Measurements from ENCODE around the gene TM4SF20.
"Not testable (repeated sequence)": the region's sequence is repeated elsewhere in the genome, so short reads cannot be mapped to it uniquely, and the experiment has no call there.

TM4SF20 gene

DNA sequence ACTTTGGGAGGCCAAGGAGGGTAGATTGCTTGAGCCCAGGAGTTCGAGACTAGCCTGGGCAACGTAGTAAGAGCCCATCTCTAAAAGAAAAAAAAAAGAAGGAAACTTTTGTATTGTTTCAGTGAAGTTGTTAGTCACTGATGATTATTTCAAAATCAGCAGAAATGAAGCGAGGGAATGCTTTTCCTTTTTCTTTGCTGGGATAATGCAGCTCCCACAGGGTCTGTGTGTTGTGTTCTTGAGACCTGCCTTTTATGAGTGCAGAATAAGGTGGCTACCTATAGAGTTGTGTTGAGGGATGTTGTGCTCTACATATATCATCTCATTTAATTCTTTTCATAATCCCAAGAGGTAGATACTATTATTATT is 11.7 kb downstream of the TM4SF20 start:
- Histone ChIP-seq H3K27me3 (ENCODE audit: control insufficient read depth, insufficient read depth, low read length) (no peaks in the 10 kb centered on the region), H3K4me3 (ENCODE audit: low read length) (no peak overlapping the region), H3K4me1 (ENCODE audit: control insufficient read depth, insufficient read depth, low read length) (no peaks in the 10 kb centered on the region), H3K9me3 (ENCODE audit: control insufficient read depth, insufficient read depth, low read length) (no peaks in the 10 kb centered on the region), H3K36me3 (ENCODE audit: control insufficient read depth, insufficient read depth, low read length) (0 out of 2 replicates have a peak, but pooled peaks cover 2% of the 10 kb centered on the region), H3K27ac (ENCODE audit: low read length) (no peak overlapping the region)
- DNase-seq (ENCODE audit: low read depth, low spot score): no peak
- no CpG with 5 or more reads among the region's 3 CpGs for WGBS (ENCODE audit: insufficient coverage, insufficient read length)

GRCh38 chr2:227366769-227367426 is 12.2 kb downstream of the TM4SF20 start:
- DNase-seq (ENCODE audit: low read depth, low spot score): no peak
- Histone ChIP-seq H3K27me3 (ENCODE audit: control insufficient read depth, insufficient read depth, low read length) (no peaks in the 10 kb centered on the region), H3K36me3 (ENCODE audit: control insufficient read depth, insufficient read depth, low read length) (0 out of 2 replicates have a peak, but pooled peaks cover 2% of the 10 kb centered on the region), H3K4me3 (ENCODE audit: low read length) (no peak overlapping the region), H3K9me3 (ENCODE audit: control insufficient read depth, insufficient read depth, low read length) (no peaks in the 10 kb centered on the region), H3K27ac (ENCODE audit: low read length) (no peak overlapping the region), H3K4me1 (ENCODE audit: control insufficient read depth, insufficient read depth, low read length) (no peaks in the 10 kb centered on the region)
- no CpG with 5 or more reads among the region's 11 CpGs for WGBS (ENCODE audit: insufficient coverage, insufficient read length)

- DNase-seq (ENCODE audit: low read depth, low spot score): no peak
- H3K4me1 ChIP-seq (ENCODE audit: control insufficient read depth, insufficient read depth, low read length): no peaks in the 10 kb centered on the region
- no peaks in the 10 kb centered on the region for H3K27me3 ChIP-seq (ENCODE audit: control insufficient read depth, insufficient read depth, low read length)
- H3K36me3 ChIP-seq (ENCODE audit: control insufficient read depth, insufficient read depth, low read length): 0 out of 2 replicates have a peak, but pooled peaks cover 2% of the 10 kb centered on the region
- no CpG with 5 or more reads among the region's 3 CpGs for WGBS (ENCODE audit: insufficient coverage, insufficient read length)
- H3K9me3 ChIP-seq (ENCODE audit: control insufficient read depth, insufficient read depth, low read length): no peaks in the 10 kb centered on the region
- H3K27ac ChIP-seq (ENCODE audit: low read length): no peak overlapping the region
- H3K4me3 ChIP-seq (ENCODE audit: low read length): no peak overlapping the region
These were observed 13.3 kb downstream of the TM4SF20 start for GRCh38 chr2:227365833-227366232.

GRCh38 chr2:227364585-227365263 is 14.4 kb downstream of the TM4SF20 start:
- H3K27ac ChIP-seq (ENCODE audit: low read length); H3K4me1 ChIP-seq (ENCODE audit: control insufficient read depth, insufficient read depth, low read length); H3K4me3 ChIP-seq (ENCODE audit: low read length); H3K36me3 ChIP-seq (ENCODE audit: control insufficient read depth, insufficient read depth, low read length); H3K9me3 ChIP-seq (ENCODE audit: control insufficient read depth, insufficient read depth, low read length); DNase-seq (ENCODE audit: low read depth, low spot score); H3K27me3 ChIP-seq (ENCODE audit: control insufficient read depth, insufficient read depth, low read length): not testable (repeated sequence)
- WGBS (ENCODE audit: insufficient coverage, insufficient read length): no CpG with 5 or more reads among the region's 11 CpGs

DNA sequence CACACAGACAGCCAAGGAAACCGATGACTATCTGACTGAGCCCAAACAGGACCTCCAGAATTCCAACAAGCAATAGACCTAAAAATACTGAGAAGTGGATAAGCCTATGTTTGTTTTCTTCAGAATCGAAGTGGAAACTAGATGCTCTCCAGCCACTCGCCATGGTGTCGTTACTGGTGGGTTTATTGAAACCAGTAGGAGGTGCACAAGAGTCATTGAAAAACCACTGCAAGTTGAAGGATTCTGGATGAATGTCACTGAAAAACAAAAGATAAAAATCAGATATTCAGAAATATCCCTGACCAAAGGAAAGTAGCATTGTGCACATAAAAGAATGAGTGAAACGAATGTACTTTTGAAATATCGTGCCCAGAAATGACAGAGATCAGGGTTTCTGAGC is 15.3 kb downstream of the TM4SF20 start:
- Histone ChIP-seq H3K27ac (ENCODE audit: low read length) (no peak overlapping the region), H3K9me3 (ENCODE audit: control insufficient read depth, insufficient read depth, low read length) (no peaks in the 10 kb centered on the region), H3K36me3 (ENCODE audit: control insufficient read depth, insufficient read depth, low read length) (0 out of 2 replicates have a peak, but pooled peaks cover 2% of the 10 kb centered on the region), H3K27me3 (ENCODE audit: control insufficient read depth, insufficient read depth, low read length) (no peaks in the 10 kb centered on the region), H3K4me3 (ENCODE audit: low read length) (no peak overlapping the region), H3K4me1 (ENCODE audit: control insufficient read depth, insufficient read depth, low read length) (no peaks in the 10 kb centered on the region)
- no CpG with 5 or more reads among the region's 6 CpGs for WGBS (ENCODE audit: insufficient coverage, insufficient read length)
- no peak for DNase-seq (ENCODE audit: low read depth, low spot score)

DNA sequence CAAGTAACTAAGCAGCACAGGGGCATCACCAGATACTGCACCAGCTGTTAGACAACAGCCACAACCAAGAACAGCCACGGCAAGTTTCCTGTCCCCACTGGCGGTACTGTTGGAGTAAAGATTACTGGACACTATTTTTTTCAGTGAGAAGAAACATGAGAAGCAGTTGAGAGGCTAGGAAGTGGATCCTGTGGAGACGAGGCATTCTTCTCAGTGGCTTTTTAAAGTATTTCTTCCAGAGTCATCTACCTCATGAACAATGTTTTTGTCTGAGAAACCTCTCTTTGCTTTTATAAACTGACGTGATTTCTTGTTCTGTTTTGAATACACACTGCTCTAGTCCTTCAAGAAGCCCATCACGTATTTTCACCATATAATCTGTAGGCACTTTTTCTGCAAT is 18.8 kb downstream of the TM4SF20 start:
- Histone ChIP-seq H3K36me3 (ENCODE audit: control insufficient read depth, insufficient read depth, low read length) (peaks cover 5% of the 10 kb centered on the region; the same call in 1 of the 2 replicates), H3K27me3 (ENCODE audit: control insufficient read depth, insufficient read depth, low read length) (no peaks in the 10 kb centered on the region), H3K4me3 (ENCODE audit: low read length) (no peak overlapping the region), H3K9me3 (ENCODE audit: control insufficient read depth, insufficient read depth, low read length) (no peaks in the 10 kb centered on the region), H3K4me1 (ENCODE audit: control insufficient read depth, insufficient read depth, low read length) (no peaks in the 10 kb centered on the region), H3K27ac (ENCODE audit: low read length) (no peak overlapping the region)
- DNase-seq (ENCODE audit: low read depth, low spot score): no peak
- no CpG with 5 or more reads among the region's 5 CpGs for WGBS (ENCODE audit: insufficient coverage, insufficient read length)

DNA sequence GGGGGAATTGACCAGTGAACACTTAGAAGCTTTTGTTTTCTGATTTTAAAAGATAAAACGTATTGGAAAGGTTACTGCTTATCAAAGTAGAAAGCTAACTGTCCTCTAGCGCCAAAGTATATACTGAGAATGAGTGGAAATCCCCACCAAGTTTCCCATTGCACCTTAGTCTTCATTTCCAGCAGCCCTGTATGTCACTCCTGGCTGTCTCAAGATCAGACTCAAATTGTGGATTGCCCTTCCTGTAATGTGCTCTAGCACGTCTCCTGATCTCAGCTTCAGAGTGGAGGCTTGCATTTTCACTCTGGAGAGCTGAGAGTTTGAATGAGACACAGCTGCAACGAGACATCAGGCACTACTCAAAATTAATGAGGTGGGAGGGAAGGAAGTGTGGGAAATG is 27.5 kb downstream of the TM4SF20 start:
- Histone ChIP-seq H3K9me3 (ENCODE audit: control insufficient read depth, insufficient read depth, low read length) (no peaks in the 10 kb centered on the region), H3K27me3 (ENCODE audit: control insufficient read depth, insufficient read depth, low read length) (no peaks in the 10 kb centered on the region), H3K4me3 (ENCODE audit: low read length) (no peak overlapping the region), H3K27ac (ENCODE audit: low read length) (no peak overlapping the region), H3K36me3 (ENCODE audit: control insufficient read depth, insufficient read depth, low read length) (peaks cover 5% of the 10 kb centered on the region; the same call in 1 of the 2 replicates), H3K4me1 (ENCODE audit: control insufficient read depth, insufficient read depth, low read length) (no peaks in the 10 kb centered on the region)
- no peak for DNase-seq (ENCODE audit: low read depth, low spot score)
- WGBS (ENCODE audit: insufficient coverage, insufficient read length): no CpG with 5 or more reads among the region's 4 CpGs

GRCh38 chr2:227349989-227350612 is 29.0 kb downstream of the TM4SF20 start:
- Histone ChIP-seq H3K4me1 (ENCODE audit: control insufficient read depth, insufficient read depth, low read length) (no peaks in the 10 kb centered on the region), H3K27me3 (ENCODE audit: control insufficient read depth, insufficient read depth, low read length) (no peaks in the 10 kb centered on the region), H3K27ac (ENCODE audit: low read length) (no peak overlapping the region), H3K4me3 (ENCODE audit: low read length) (no peak overlapping the region), H3K9me3 (ENCODE audit: control insufficient read depth, insufficient read depth, low read length) (no peaks in the 10 kb centered on the region), H3K36me3 (ENCODE audit: control insufficient read depth, insufficient read depth, low read length) (no peaks in the 10 kb centered on the region)
- DNase-seq (ENCODE audit: low read depth, low spot score): no peak
- WGBS (ENCODE audit: insufficient coverage, insufficient read length): no CpG with 5 or more reads among the region's 7 CpGs

- no CpG with 5 or more reads among the region's 2 CpGs for WGBS (ENCODE audit: insufficient coverage, insufficient read length)
- H3K36me3 ChIP-seq (ENCODE audit: control insufficient read depth, insufficient read depth, low read length): no peaks in the 10 kb centered on the region
- no peak overlapping the region for H3K27ac ChIP-seq (ENCODE audit: low read length)
These were observed 30.8 kb downstream of the TM4SF20 start for GRCh38 chr2:227348324-227348723.

GRCh38 chr2:227347117-227347516 is 32.0 kb downstream of the TM4SF20 start:
- no CpG with 5 or more reads among the region's 7 CpGs for WGBS (ENCODE audit: insufficient coverage, insufficient read length)
- Histone ChIP-seq H3K4me1 (ENCODE audit: control insufficient read depth, insufficient read depth, low read length) (no peaks in the 10 kb centered on the region), H3K27me3 (ENCODE audit: control insufficient read depth, insufficient read depth, low read length) (no peaks in the 10 kb centered on the region), H3K4me3 (ENCODE audit: low read length) (no peak overlapping the region), H3K9me3 (ENCODE audit: control insufficient read depth, insufficient read depth, low read length) (no peaks in the 10 kb centered on the region), H3K36me3 (ENCODE audit: control insufficient read depth, insufficient read depth, low read length) (no peaks in the 10 kb centered on the region), H3K27ac (ENCODE audit: low read length) (no peak overlapping the region)
- no peak for DNase-seq (ENCODE audit: low read depth, low spot score)

More at GRCh38 chr2:227348324-227348723, 30.8 kb downstream of the TM4SF20 start:
- no peaks in the 10 kb centered on the region for H3K4me1 ChIP-seq (ENCODE audit: control insufficient read depth, insufficient read depth, low read length)
- no peak overlapping the region for H3K4me3 ChIP-seq (ENCODE audit: low read length)
- H3K9me3 ChIP-seq (ENCODE audit: control insufficient read depth, insufficient read depth, low read length): no peaks in the 10 kb centered on the region
- DNase-seq (ENCODE audit: low read depth, low spot score): no peak
- H3K27me3 ChIP-seq (ENCODE audit: control insufficient read depth, insufficient read depth, low read length): no peaks in the 10 kb centered on the region
